Hepatocyte (in vitro differentiated cells): ENCODE measurements around the gene CLDN19. TPM values are rescaled to one million over a fixed set of nuclear protein-coding genes. Genes with fewer than 3 reads are reported as not detected.

Experiments
- DNase-seq: peaks from one replicate; pipeline ENCODE4 v3.0.0-alpha.2; 2016; ENCODE audit warnings: low spot score
- H2AFZ ChIP-seq: fragments of 200-600 bp; sonication (generic); 2 replicates; pipeline ENCODE4 v1.6.0; 2016; ENCODE audit warnings: antibody characterized with exemption, mild to moderate bottlenecking
- H3K27ac ChIP-seq: fragments of 200-600 bp; sonication (generic); 2 replicates; pipeline ENCODE4 v1.5.1; 2016; ENCODE audit warnings: mild to moderate bottlenecking
- H3K27me3 ChIP-seq: fragments of 200-600 bp; sonication (generic); 2 replicates; pipeline ENCODE4 v1.6.1; 2016
- H3K36me3 ChIP-seq: fragments of 200-600 bp; sonication (generic); replicated peaks from 2 replicates; pipeline ENCODE4 v1.5.1; 2016; ENCODE audit warnings: low read depth; ENCODE audit not compliant: insufficient read depth
- H3K4me1 ChIP-seq: fragments of 200-600 bp; sonication (generic); 2 replicates; pipeline ENCODE4 v1.5.1; 2016; ENCODE audit warnings: mild to moderate bottlenecking, moderate library complexity; ENCODE audit not compliant: insufficient read depth
- H3K4me2 ChIP-seq: fragments of 200-600 bp; sonication (generic); 2 replicates; pipeline ENCODE4 v1.6.0; 2016
- H3K4me3 ChIP-seq: fragments of 200-600 bp; sonication (generic); 2 replicates; pipeline ENCODE4 v1.5.1; 2016; ENCODE audit warnings: mild to moderate bottlenecking
- H3K79me2 ChIP-seq: fragments of 200-600 bp; sonication (generic); 2 replicates; pipeline ENCODE4 v1.6.0; 2017; ENCODE audit warnings: mild to moderate bottlenecking
- H3K9me2 ChIP-seq: fragments of 200-600 bp; sonication (generic); replicated peaks from 2 replicates; pipeline ENCODE4 v1.6.0; 2017; ENCODE audit warnings: mild to moderate bottlenecking; ENCODE audit not compliant: insufficient read depth
- H3K9me3 ChIP-seq: fragments of 200-600 bp; sonication (generic); 2 replicates; pipeline ENCODE4 v1.5.1; 2016; ENCODE audit warnings: low read depth, mild to moderate bottlenecking
- H4K20me1 ChIP-seq: fragments of 200-600 bp; sonication (generic); 2 replicates; pipeline ENCODE4 v1.6.0; 2016; ENCODE audit warnings: mild to moderate bottlenecking; ENCODE audit not compliant: insufficient read depth, poor library complexity, severe bottlenecking
- EZH2 ChIP-seq: fragments of 200-600 bp; sonication (generic); IDR thresholded peaks from 2 replicates; pipeline ENCODE4 v1.6.1; 2016; ENCODE audit warnings: antibody characterized with exemption, mild to moderate bottlenecking, borderline replicate concordance
- EZH2phosphoT487 ChIP-seq: fragments of 200-600 bp; sonication (generic); IDR thresholded peaks from one replicate; pipeline ENCODE4 v1.6.1; 2018; ENCODE audit warnings: antibody characterized with exemption, mild to moderate bottlenecking, low read depth, moderate library complexity; ENCODE audit not compliant: unreplicated experiment, severe bottlenecking
- WGBS: methylation state at CpG from one replicate; pipeline ENCODE4 v1.1.6; 2016; ENCODE audit warnings: low lambda C conversion rate; ENCODE audit errors: missing lambda C conversion rate; 5-methylcytosine and 5-hydroxymethylcytosine counted together
- polyA plus RNA-seq: library from polyadenylated mRNA; unstranded; fragments of >200 nt; fragmentation: Nextera tagmentation; extraction: Ambion mirVana; gene quantifications from 2 replicates; pipeline ENCODE4 v1.2.1, GENCODE V29; 2016
- total RNA-seq: library from RNA; depleted of rRNA; stranded (reverse); fragments of >200 nt; gene quantifications from 2 replicates; pipeline ENCODE4 v1.2.3, GENCODE V29; 2014
- TF ChIP-seq, protein P1 (sequence below): fragments of 200-600 bp; sonication (generic); IDR thresholded peaks from 2 replicates; pipeline ENCODE4 v1.5.1; 2016; ENCODE audit warnings: antibody characterized with exemption, mild to moderate bottlenecking; ENCODE audit not compliant: poor library complexity

CLDN19 gene
- total and polyA plus RNA-seq, 2 experiments from 2014 or later = 4.5 to 6.9 TPM

DNA sequence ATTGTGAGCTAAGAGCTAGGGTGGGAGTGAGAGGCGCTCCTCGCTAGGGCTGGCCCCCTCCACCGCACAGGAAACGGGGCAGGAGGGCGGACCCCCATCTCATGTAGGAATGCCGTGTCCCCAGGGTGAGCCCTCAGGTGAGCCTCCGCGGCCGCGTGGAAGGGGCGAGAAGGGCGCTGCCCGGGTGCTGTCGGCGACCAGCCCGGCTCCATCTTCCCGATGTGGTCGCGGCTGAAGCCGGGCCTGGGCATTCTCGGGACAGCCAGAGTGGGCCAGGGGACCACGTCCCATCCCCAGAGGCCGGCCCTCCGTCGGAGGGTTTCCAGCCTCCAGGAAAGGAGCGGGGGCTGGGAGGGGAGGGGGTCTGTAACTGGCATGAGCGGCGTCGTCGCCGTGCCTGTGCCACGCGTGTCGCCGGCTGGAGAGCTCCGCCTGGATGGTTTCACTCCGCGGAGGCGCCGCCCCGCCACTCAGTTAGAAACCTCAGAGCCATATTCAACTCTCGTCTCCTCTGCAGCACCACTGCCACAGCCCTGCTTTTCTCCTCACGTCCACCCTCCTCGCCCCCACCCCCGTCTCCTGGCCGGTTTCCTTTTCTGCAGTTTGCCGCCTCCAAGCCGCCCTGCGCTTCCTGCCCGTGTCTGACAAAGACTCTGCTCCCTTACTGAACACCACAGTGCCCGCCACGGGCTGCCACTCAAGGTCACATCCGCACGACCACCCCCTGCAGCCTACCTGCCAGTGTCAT is 45.1 kb upstream of the CLDN19 start, which contains the start of gene TMEM269:
Gene TMEM269 (plus strand): TSS at position 46 of the 748 bp plus-strand sequence. CDS start 4,903 bp downstream, outside the sequence.
- Histone ChIP-seq H3K9me2 (no peaks in the 10 kb centered on the region), H2AFZ (no peak within 1 kb of the TSS), H3K36me3 (no peaks in the 10 kb centered on the region), H3K79me2 (no peaks in the 10 kb centered on the region), H3K4me1 (no peaks in the 10 kb centered on the region), H3K9me3 (no peaks in the 10 kb centered on the region), H3K27me3 (no peaks in the 10 kb centered on the region), H3K27ac (no peak within 1 kb of the TSS), H3K4me2 (no peak within 1 kb of the TSS), H4K20me1 (no peaks in the 10 kb centered on the region), H3K4me3 (no peak within 1 kb of the TSS)
- WGBS = 90% methylated on average over 28 of the region's 54 CpGs
- TF ChIP-seq EZH2phosphoT487 (no peak), EZH2 (no peak)
- TF ChIP-seq, protein P1, sequence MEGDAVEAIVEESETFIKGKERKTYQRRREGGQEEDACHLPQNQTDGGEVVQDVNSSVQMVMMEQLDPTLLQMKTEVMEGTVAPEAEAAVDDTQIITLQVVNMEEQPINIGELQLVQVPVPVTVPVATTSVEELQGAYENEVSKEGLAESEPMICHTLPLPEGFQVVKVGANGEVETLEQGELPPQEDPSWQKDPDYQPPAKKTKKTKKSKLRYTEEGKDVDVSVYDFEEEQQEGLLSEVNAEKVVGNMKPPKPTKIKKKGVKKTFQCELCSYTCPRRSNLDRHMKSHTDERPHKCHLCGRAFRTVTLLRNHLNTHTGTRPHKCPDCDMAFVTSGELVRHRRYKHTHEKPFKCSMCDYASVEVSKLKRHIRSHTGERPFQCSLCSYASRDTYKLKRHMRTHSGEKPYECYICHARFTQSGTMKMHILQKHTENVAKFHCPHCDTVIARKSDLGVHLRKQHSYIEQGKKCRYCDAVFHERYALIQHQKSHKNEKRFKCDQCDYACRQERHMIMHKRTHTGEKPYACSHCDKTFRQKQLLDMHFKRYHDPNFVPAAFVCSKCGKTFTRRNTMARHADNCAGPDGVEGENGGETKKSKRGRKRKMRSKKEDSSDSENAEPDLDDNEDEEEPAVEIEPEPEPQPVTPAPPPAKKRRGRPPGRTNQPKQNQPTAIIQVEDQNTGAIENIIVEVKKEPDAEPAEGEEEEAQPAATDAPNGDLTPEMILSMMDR = no peak
- DNase-seq = no peak

DNA sequence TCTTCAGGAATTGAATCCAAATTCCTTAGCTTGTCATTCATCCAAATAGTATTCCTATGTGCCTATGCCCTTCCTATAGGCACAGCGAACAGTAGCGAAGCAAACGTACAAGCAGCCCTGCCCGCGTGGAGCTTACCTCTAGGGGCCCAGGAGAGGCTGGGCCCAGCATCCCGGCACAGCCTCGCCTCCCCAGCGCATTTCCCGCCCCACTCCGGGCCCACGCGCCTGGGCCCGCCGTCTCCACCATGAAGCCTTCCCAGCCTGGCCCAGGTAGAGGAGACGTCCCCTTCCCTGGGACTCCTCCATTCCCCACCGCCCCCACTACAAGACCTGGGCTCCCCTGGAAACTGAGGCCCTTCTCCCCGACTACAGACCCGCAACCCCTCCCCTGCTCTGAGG is 44.5 kb upstream of the CLDN19 start:
- H3K9me2 ChIP-seq = no peaks in the 10 kb centered on the region
- H3K79me2 ChIP-seq = no peaks in the 10 kb centered on the region
- no peaks in the 10 kb centered on the region for H3K36me3 ChIP-seq
- 96% methylated on average over 17 of the region's 18 CpGs for WGBS
- TF ChIP-seq EZH2 (no peak), EZH2phosphoT487 (no peak)
- TF ChIP-seq, protein P1 = no peak
- H3K9me3 ChIP-seq = no peaks in the 10 kb centered on the region
- H3K27ac ChIP-seq = no peak overlapping the region
- H3K27me3 ChIP-seq = no peaks in the 10 kb centered on the region
- H3K4me3 ChIP-seq = no peak overlapping the region
- no peaks in the 10 kb centered on the region for H3K4me1 ChIP-seq
- no peak for DNase-seq
- H4K20me1 ChIP-seq = no peaks in the 10 kb centered on the region
- no peak overlapping the region for H2AFZ ChIP-seq
- no peak overlapping the region for H3K4me2 ChIP-seq

DNA sequence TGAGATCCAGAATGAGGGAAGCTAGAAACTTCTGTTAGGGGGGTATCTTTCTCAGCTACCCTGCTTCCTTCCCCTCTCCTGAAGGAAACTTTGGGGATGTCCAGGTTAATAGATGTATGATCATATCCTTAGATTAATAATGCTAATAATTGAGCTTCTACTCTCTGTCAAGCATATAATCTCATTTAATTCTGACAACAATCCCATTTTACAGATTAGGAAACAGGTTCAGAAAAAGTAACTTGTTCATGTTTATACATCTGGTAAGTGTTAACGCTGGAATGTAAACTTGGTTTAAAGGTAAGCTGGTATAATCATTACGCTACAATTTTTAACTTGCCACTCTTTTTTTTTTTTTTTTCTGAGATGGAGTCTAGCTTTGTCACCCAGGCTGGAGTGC is 43.1 kb upstream of the CLDN19 start:
- no peak overlapping the region for H3K4me2 ChIP-seq
- H2AFZ ChIP-seq = no peak overlapping the region
- H3K36me3 ChIP-seq = no peaks in the 10 kb centered on the region
- WGBS = 98% methylated on average over 2 of the region's 2 CpGs
- no peak overlapping the region for H3K4me3 ChIP-seq
- DNase-seq = no peak
- H3K9me3 ChIP-seq = no peaks in the 10 kb centered on the region
- H3K27ac ChIP-seq = no peak overlapping the region
- H4K20me1 ChIP-seq = no peaks in the 10 kb centered on the region
- H3K9me2 ChIP-seq = no peaks in the 10 kb centered on the region
- TF ChIP-seq, protein P1 = no peak
- no peak for TF ChIP-seq EZH2
- TF ChIP-seq EZH2phosphoT487 = no peak
- no peaks in the 10 kb centered on the region for H3K27me3 ChIP-seq
- peaks cover 4% of the 10 kb centered on the region for H3K79me2 ChIP-seq
- no peaks in the 10 kb centered on the region for H3K4me1 ChIP-seq
